Left lung (tissue), 10 donors: ENCODE results near the gene PDLIM5. TPM values are rescaled to one million over a fixed set of nuclear protein-coding genes. Genes with fewer than 3 reads are reported as not detected.

Source experiments
- ATAC-seq: fragments of 200-7000 bp; cut with Tn5 transposase; one replicate; pipeline ENCODE4 v1.9.1; 2020; ENCODE audit warnings: moderate library complexity
- DNase-seq, 4 donors: peaks; one replicate each; pipeline ENCODE4 v3.0.0-alpha.2; 2013 to 2020
- H3K27ac ChIP-seq, 2 donors: fragments of 200-600 bp; sonication (generic) in 1 of 2; one replicate each; pipeline versions ENCODE4 v1.5.0 to v1.8.0; 2020 to 2021
- H3K27me3 ChIP-seq, 2 donors: fragments of 200-600 bp; sonication (generic) in 1 of 2; one replicate each; pipeline versions ENCODE4 v1.5.0 to v1.8.0; 2020 to 2021
- H3K36me3 ChIP-seq, 2 donors: fragments of 200-600 bp; sonication (generic) in 1 of 2; one replicate each; pipeline versions ENCODE4 v1.5.0 to v1.8.0; 2020 to 2021
- H3K4me1 ChIP-seq, 2 donors: fragments of 200-600 bp; one replicate each; pipeline ENCODE4 v1.8.0; 2021
- H3K4me3 ChIP-seq, 2 donors: fragments of 200-600 bp; sonication (generic) in 1 of 2; one replicate each; pipeline versions ENCODE4 v1.5.0 to v1.8.0; 2020 to 2021; ENCODE audit warnings: mild to moderate bottlenecking in 1 of 2
- H3K9me3 ChIP-seq, 2 donors: fragments of 200-600 bp; sonication (generic) in 1 of 2; one replicate each; pipeline versions ENCODE4 v1.5.0 to v1.8.0; 2020 to 2021
- intact Hi-C, 2 donors: fragments of 100-400 bp; cut with DNase I; formaldehyde crosslinking; loops; one replicate each; pipeline versions ENCODE4 v1.11.2 to v1.14.2; 2022
- polyA plus RNA-seq, 6 donors: library from polyadenylated mRNA; unstranded; fragments of 120-200 nt; gene quantifications; one replicate each; pipeline ENCODE4 v1.2.1, GENCODE V29; 2013; ENCODE audit not compliant: insufficient read length in 6 of 6
- total RNA-seq, 2 donors: library from RNA; stranded (reverse); fragmentation: NEBNext Ultra II Directional; extraction: Animal tissue kit (Norgen Biotek cat#: 25700); gene quantifications; one replicate each; pipeline ENCODE4 v1.2.1, GENCODE V29; 2021
- TF ChIP-seq, protein P1 (sequence below), 2 donors: fragments of 200-600 bp; sonication (generic) in 1 of 2; IDR thresholded peaks; one replicate each; pipeline versions ENCODE4 v1.5.0 to v1.8.0; 2021; ENCODE audit warnings: antibody characterized with exemption in 2 of 2
- donor health status: DM: no; HTN: yes; CAD: no.
- donor health status: DM: no; HTN: no; CAD: no.

Gene PDLIM5
- total and polyA plus RNA-seq, 8 donors: 18.3 to 105 (median 20.3) TPM

DNA sequence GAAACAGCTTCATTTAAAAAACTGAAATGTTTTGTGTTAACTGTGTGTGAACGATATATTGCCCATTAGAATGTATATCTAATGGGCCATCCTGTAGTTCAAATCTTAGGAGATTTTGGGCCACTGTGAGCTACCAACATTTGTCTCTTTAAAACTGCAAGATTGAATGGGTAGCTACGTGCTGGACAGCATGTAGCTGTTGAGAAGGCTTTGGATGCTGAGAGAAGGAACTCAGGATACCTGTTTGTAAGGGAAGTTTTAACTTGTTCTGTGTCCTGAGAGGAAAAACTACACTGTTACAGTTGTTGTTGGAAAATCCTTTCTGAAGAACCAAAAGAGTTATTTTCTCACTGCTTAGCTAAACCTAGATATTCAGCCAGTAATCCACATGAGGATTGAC lies 45.9 kb downstream of the PDLIM5 start:
- no peaks in the 10 kb centered on the region for H3K9me3 ChIP-seq
- no peaks in the 10 kb centered on the region for H3K36me3 ChIP-seq
- H3K27me3 ChIP-seq: no peaks in the 10 kb centered on the region
- H3K4me3 ChIP-seq: no peak overlapping the region
- ATAC-seq (no peak), DNase-seq (no peak)
- TF ChIP-seq, protein P1, sequence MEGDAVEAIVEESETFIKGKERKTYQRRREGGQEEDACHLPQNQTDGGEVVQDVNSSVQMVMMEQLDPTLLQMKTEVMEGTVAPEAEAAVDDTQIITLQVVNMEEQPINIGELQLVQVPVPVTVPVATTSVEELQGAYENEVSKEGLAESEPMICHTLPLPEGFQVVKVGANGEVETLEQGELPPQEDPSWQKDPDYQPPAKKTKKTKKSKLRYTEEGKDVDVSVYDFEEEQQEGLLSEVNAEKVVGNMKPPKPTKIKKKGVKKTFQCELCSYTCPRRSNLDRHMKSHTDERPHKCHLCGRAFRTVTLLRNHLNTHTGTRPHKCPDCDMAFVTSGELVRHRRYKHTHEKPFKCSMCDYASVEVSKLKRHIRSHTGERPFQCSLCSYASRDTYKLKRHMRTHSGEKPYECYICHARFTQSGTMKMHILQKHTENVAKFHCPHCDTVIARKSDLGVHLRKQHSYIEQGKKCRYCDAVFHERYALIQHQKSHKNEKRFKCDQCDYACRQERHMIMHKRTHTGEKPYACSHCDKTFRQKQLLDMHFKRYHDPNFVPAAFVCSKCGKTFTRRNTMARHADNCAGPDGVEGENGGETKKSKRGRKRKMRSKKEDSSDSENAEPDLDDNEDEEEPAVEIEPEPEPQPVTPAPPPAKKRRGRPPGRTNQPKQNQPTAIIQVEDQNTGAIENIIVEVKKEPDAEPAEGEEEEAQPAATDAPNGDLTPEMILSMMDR (IDR thresholded peaks at IDR 0.05): no peak
- no peaks in the 10 kb centered on the region for H3K4me1 ChIP-seq
- H3K27ac ChIP-seq: no peak overlapping the region
- intact Hi-C loops: no loop called here

DNA sequence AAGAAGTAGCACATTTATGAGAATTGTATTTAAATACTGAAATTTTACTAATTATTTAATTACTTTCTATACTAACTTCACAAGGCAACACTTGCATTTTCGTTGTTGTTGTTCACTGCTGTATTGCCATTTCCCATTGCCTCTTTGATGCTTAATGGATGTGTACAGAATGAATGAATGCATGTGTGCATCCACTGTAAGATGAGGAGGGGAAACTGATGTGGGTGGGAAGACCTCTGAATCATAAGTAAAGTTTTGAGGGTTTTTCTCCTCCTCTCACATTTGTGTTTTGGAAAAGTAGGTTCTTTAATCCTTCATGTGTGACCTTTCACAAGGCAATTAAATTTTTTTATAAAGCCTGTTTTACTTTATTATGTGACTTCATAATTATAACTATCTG lies 46.8 kb downstream of the PDLIM5 start:
- Histone ChIP-seq H3K9me3 (no peaks in the 10 kb centered on the region), H3K4me1 (no peaks in the 10 kb centered on the region), H3K36me3 (no peaks in the 10 kb centered on the region), H3K27me3 (no peaks in the 10 kb centered on the region), H3K4me3 (no peak overlapping the region), H3K27ac (no peak overlapping the region)
- intact Hi-C loops: no loop called here
- no peak for DNase-seq
- ATAC-seq: no peak
- TF ChIP-seq, protein P1 (IDR thresholded peaks at IDR 0.05): no peak

DNA sequence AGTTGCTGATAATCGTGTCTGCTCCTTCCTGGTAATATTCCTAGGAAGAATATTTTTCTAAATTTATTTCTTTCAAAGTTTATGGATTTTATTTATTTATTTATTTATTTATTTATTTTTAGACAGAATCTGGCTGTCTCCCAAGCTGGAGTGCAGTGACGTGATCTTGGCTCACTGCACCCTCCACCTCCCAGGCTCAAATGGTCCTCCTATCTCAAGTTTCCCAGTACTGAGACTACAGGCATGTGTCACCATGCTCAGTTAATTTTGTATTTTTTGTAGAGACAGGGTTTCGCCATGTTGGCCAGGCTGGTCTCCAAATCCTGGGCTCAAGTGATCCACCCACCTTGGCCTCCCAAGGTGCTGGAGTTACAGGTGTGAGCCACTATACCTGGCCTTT lies 48.9 kb downstream of the PDLIM5 start:
- H3K27ac ChIP-seq: no peak overlapping the region
- TF ChIP-seq, protein P1 (IDR thresholded peaks at IDR 0.05): no peak

DNA sequence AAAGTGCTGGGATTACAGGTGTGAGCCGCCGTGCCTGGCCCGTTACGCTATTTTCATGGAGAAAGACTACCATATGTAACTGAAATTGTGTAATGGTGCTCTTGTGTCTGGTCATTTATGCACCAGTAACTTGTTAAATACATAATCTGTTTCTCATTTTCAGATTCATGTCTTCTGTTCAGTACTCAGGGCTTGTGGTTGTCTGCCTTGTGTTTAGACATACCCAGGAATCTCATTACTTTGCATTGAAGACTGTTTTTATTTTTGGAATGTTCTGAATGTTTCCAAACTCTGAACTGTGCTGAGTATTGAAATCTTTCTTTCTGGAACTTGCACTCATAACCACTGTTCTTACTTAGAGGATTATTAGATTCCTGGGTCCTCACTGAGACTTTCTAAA lies 52.8 kb downstream of the PDLIM5 start:
- Histone ChIP-seq H3K4me1 (peaks cover 10 to 21% of the 10 kb centered on the region in 2 donors), H3K4me3 (no peak overlapping the region), H3K9me3 (no peaks in the 10 kb centered on the region), H3K27ac (no peak overlapping the region), H3K27me3 (no peaks in the 10 kb centered on the region), H3K36me3 (no peaks in the 10 kb centered on the region)
- intact Hi-C loops: no loop called here
- ATAC-seq (peak; percentile 34), DNase-seq (no peak)
- TF ChIP-seq, protein P1 (IDR thresholded peaks at IDR 0.05): no peak

More for the DNA sequence above, 48.9 kb downstream of the PDLIM5 start:
- Histone ChIP-seq H3K27me3 (no peaks in the 10 kb centered on the region), H3K4me3 (no peak overlapping the region), H3K9me3 (no peaks in the 10 kb centered on the region), H3K36me3 (no peaks in the 10 kb centered on the region), H3K4me1 (no peaks in the 10 kb centered on the region)
- intact Hi-C loops: no loop called here
- DNase-seq (no peak), ATAC-seq (no peak)

DNA sequence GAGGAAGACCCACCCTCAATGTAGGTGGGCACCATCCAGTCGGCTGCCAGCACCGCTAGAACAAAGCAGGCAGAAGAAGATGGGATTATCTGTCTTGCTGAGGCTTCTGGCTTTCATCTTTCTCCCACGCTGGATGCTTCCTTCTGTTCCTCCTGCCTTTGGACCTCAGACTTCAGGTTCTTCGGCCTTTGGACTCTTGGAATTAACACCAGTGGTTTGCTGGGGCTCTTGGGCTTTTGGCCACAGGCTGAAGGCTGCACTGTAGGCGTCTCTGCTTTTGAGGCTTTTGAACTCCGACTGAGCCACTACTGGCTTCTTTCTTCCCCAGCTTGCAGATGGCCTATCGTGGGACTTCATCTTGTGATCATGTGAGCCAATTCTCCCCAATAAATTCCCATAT lies 55.1 kb downstream of the PDLIM5 start:
- Histone ChIP-seq H3K27me3 (no peaks in the 10 kb centered on the region), H3K4me3 (no peak overlapping the region), H3K4me1 (peaks cover 10 to 21% of the 10 kb centered on the region in 2 donors), H3K36me3 (no peaks in the 10 kb centered on the region), H3K27ac (no peak overlapping the region), H3K9me3 (no peaks in the 10 kb centered on the region)
- DNase-seq (no peak), ATAC-seq (no peak)
- intact Hi-C loops: no loop called here
- TF ChIP-seq, protein P1 (IDR thresholded peaks at IDR 0.05): no peak
